ENCODE measurements around the gene EXOC4.

The EXOC4 gene

DNA sequence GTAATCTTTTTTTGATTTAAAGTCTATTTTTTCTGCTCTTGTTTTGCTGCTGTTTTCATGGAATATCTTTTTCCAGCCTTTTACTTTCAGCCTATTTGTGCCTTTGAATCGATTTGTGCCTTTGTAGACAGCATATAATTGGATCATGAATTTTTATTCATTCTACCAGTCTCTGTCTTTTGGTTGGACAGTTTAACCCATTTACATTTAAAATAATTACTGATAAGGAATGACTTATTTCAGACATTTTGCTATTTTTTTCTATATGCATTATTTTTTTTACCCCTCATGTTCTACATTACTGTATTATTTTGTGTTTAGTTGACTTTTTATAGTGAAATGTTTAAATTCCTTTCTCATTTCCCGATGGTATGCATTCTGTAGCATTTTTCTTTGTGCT is 99.6 kb downstream of the EXOC4 start:
- Histone ChIP-seq H3K27me3 (ENCODE audit: insufficient read depth, insufficient read length) (no peaks in the 10 kb centered on the region), H3K9ac (ENCODE audit: insufficient read length, low read depth) (no peak overlapping the region), H3K9me3 (ENCODE audit: insufficient read depth, low read length) (peaks cover 13% of the 10 kb centered on the region; the same call in 1 of the 2 replicates), H3K4me1 (ENCODE audit: insufficient read depth, insufficient read length) (peaks cover 3% of the 10 kb centered on the region), H3K4me3 (ENCODE audit: insufficient read length, low read depth) (no peak overlapping the region), H3K36me3 (ENCODE audit: insufficient read depth, insufficient read length, low read length) (no peaks in the 10 kb centered on the region)
- no peak for DNase-seq (ENCODE audit: low read depth, low spot score)
- TF ChIP-seq SUZ12 (IDR thresholded peaks at IDR 0.05; ENCODE audit: extremely low read depth, insufficient read depth, insufficient read length) (no peak), YY1 (IDR thresholded peaks at IDR 0.05; ENCODE audit: insufficient read depth, insufficient read length) (no peak), ZNF274 (IDR thresholded peaks at IDR 0.05; ENCODE audit: low read depth, low read length) (no peak)

DNA sequence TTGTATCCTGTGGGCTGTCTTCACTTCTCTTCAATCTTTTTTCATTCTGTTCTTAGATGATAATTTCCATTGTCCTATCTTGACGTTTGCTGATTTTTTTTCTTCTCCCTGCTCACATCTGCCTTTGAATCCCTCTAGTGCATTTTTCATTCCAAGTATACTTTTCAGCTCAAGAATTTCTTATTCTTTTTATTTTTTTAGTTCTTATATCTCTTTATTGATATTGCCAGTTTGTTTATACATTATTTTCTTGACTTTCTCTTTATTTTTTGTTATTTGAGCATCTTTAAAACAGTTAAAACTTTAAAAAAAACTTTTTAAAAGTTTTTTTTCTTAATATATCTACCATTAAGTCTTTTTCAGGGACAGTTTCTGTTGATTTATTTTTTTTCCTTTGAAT is 100.9 kb downstream of the EXOC4 start:
- H3K27me3 ChIP-seq (ENCODE audit: insufficient read depth, insufficient read length) = no peaks in the 10 kb centered on the region
- DNase-seq (ENCODE audit: low read depth, low spot score) = no peak
- peaks cover 3% of the 10 kb centered on the region for H3K4me1 ChIP-seq (ENCODE audit: insufficient read depth, insufficient read length)
- H3K4me3 ChIP-seq (ENCODE audit: insufficient read length, low read depth) = no peak overlapping the region
- H3K36me3 ChIP-seq (ENCODE audit: insufficient read depth, insufficient read length, low read length) = no peaks in the 10 kb centered on the region
- no peak for TF ChIP-seq ZNF274 (IDR thresholded peaks at IDR 0.05; ENCODE audit: low read depth, low read length)
- no peak for TF ChIP-seq SUZ12 (IDR thresholded peaks at IDR 0.05; ENCODE audit: extremely low read depth, insufficient read depth, insufficient read length)
- TF ChIP-seq YY1 (IDR thresholded peaks at IDR 0.05; ENCODE audit: insufficient read depth, insufficient read length) = no peak
- no peak overlapping the region for H3K9ac ChIP-seq (ENCODE audit: insufficient read length, low read depth)
- peaks cover 13% of the 10 kb centered on the region; the same call in 1 of the 2 replicates for H3K9me3 ChIP-seq (ENCODE audit: insufficient read depth, low read length)

DNA sequence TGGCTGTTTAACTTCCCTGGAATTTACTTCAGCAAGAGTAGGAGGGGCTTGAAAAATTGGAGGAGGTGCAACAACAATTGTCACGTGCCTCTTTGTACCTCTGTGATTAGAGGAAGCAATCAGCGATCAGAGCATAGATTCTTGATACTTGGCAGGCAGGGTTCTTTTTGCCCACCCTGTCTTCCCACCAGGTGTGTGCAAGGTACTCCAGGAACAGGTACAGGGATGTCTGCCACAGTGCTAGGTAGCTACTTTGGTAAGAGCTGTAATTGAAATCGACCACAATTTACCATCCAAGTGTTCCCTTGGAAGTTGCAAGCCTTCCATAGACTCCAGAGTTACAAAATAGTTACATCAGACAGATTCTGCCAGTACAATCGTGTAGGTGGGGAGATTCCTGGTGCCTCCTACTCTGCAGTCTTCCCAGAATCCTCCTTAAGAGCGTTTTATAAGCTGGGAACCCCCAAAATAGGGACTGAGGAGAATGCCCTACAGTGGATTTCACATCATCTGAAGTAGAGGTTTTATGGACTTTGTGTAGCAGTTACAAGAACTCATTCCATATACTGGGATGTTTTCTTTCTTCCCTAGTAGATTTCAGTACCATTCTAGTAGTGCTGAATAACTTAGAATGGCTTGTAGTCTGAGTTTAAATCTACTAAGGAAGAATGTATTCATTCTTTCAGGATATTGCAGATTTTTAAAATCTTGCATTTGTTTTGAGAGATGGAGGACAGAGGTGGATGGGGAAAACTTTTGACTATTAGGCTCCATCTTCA is 101.9 kb downstream of the EXOC4 start:
- Histone ChIP-seq H3K4me1 (ENCODE audit: insufficient read depth, insufficient read length) (peaks cover 3% of the 10 kb centered on the region), H3K36me3 (ENCODE audit: insufficient read depth, insufficient read length, low read length) (no peaks in the 10 kb centered on the region), H3K27me3 (ENCODE audit: insufficient read depth, insufficient read length) (no peaks in the 10 kb centered on the region), H3K9ac (ENCODE audit: insufficient read length, low read depth) (no peak overlapping the region), H3K9me3 (ENCODE audit: insufficient read depth, low read length) (peaks cover 13% of the 10 kb centered on the region; the same call in 1 of the 2 replicates), H3K4me3 (ENCODE audit: insufficient read length, low read depth) (no peak overlapping the region)
- no peak for DNase-seq (ENCODE audit: low read depth, low spot score)
- TF ChIP-seq YY1 (IDR thresholded peaks at IDR 0.05; ENCODE audit: insufficient read depth, insufficient read length) = no peak
- no peak for TF ChIP-seq ZNF274 (IDR thresholded peaks at IDR 0.05; ENCODE audit: low read depth, low read length)
- TF ChIP-seq SUZ12 (IDR thresholded peaks at IDR 0.05; ENCODE audit: extremely low read depth, insufficient read depth, insufficient read length) = no peak

DNA sequence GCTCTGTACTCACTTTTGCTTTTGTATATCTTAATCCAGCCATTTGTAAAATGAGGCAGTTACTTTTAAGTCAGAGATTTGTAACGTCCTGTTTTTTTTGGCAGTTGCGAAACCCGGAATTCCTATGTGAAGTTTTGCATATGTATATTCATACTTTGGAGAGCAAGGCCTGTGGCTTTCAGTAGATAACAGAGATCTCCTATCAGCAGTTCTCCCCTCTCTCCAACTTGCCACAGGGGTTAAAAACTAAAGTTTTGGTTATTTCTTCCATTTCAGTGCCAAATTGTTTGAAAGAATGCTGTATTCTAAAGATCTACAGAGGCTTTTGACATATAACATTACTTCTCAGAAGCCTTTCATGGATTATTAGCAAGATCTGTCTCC is 102.4 kb downstream of the EXOC4 start:
- Histone ChIP-seq H3K4me1 (ENCODE audit: insufficient read depth, insufficient read length) (peaks cover 3% of the 10 kb centered on the region), H3K9ac (ENCODE audit: insufficient read length, low read depth) (no peak overlapping the region), H3K4me3 (ENCODE audit: insufficient read length, low read depth) (no peak overlapping the region), H3K36me3 (ENCODE audit: insufficient read depth, insufficient read length, low read length) (no peaks in the 10 kb centered on the region), H3K27me3 (ENCODE audit: insufficient read depth, insufficient read length) (no peaks in the 10 kb centered on the region), H3K9me3 (ENCODE audit: insufficient read depth, low read length) (peaks cover 13% of the 10 kb centered on the region; the same call in 1 of the 2 replicates)
- TF ChIP-seq ZNF274 (IDR thresholded peaks at IDR 0.05; ENCODE audit: low read depth, low read length) = no peak
- no peak for TF ChIP-seq YY1 (IDR thresholded peaks at IDR 0.05; ENCODE audit: insufficient read depth, insufficient read length)
- TF ChIP-seq SUZ12 (IDR thresholded peaks at IDR 0.05; ENCODE audit: extremely low read depth, insufficient read depth, insufficient read length) = no peak
- DNase-seq (ENCODE audit: low read depth, low spot score) = no peak

DNA sequence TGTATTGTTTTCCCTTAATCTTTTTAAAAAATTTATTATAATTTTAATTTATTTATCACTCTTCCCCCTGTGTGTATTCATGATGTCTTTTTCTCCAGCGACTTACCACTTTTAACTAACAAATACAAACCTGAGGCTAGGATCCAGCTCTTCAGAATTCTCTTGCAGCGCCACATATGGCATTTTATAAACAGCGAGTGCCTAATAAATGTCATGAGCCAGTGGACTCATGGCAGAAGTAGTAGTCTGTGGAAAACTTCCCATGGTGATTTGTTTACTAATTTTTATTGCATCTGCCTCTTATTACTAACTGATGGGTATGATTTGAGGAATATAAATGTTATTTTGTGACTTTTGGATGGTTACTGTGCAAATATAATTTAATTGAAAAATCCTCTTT is 102.9 kb downstream of the EXOC4 start:
- H3K9ac ChIP-seq (ENCODE audit: insufficient read length, low read depth) = no peak overlapping the region
- DNase-seq (ENCODE audit: low read depth, low spot score) = no peak
- no peaks in the 10 kb centered on the region for H3K36me3 ChIP-seq (ENCODE audit: insufficient read depth, insufficient read length, low read length)
- H3K4me1 ChIP-seq (ENCODE audit: insufficient read depth, insufficient read length) = peaks cover 3% of the 10 kb centered on the region
- no peak overlapping the region for H3K4me3 ChIP-seq (ENCODE audit: insufficient read length, low read depth)
- H3K27me3 ChIP-seq (ENCODE audit: insufficient read depth, insufficient read length) = no peaks in the 10 kb centered on the region
- TF ChIP-seq YY1 (IDR thresholded peaks at IDR 0.05; ENCODE audit: insufficient read depth, insufficient read length) (no peak), ZNF274 (IDR thresholded peaks at IDR 0.05; ENCODE audit: low read depth, low read length) (no peak), SUZ12 (IDR thresholded peaks at IDR 0.05; ENCODE audit: extremely low read depth, insufficient read depth, insufficient read length) (no peak)
- peaks cover 13% of the 10 kb centered on the region; the same call in 1 of the 2 replicates for H3K9me3 ChIP-seq (ENCODE audit: insufficient read depth, low read length)

DNA sequence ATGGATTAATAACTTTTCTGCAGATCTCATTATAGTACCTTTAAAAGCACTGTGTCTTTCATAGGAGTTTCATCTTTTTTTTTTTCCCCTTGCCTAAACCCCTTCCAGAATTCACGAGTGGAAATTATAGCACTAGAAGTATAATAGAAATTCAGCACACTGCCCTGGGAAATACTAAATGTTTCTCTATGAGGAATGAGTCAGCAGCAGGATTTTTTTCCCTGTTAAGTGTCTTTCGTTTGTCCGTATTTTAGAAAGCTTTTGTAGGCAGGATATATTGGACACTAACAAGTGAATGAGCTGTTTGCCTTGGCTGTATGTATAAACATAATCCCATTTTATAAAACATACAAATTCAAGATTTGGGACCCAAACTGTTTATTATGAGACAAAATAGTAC is 105.8 kb downstream of the EXOC4 start:
- no peak overlapping the region for H3K9ac ChIP-seq (ENCODE audit: insufficient read length, low read depth)
- DNase-seq (ENCODE audit: low read depth, low spot score) = no peak
- no peaks in the 10 kb centered on the region for H3K36me3 ChIP-seq (ENCODE audit: insufficient read depth, insufficient read length, low read length)
- peaks cover 3% of the 10 kb centered on the region for H3K4me1 ChIP-seq (ENCODE audit: insufficient read depth, insufficient read length)
- H3K9me3 ChIP-seq (ENCODE audit: insufficient read depth, low read length) = no peaks in the 10 kb centered on the region
- TF ChIP-seq YY1 (IDR thresholded peaks at IDR 0.05; ENCODE audit: insufficient read depth, insufficient read length) (no peak), SUZ12 (IDR thresholded peaks at IDR 0.05; ENCODE audit: extremely low read depth, insufficient read depth, insufficient read length) (no peak)
- no peaks in the 10 kb centered on the region for H3K27me3 ChIP-seq (ENCODE audit: insufficient read depth, insufficient read length)
- no peak overlapping the region for H3K4me3 ChIP-seq (ENCODE audit: insufficient read length, low read depth)

GRCh38 chr7:133359449-133359848 is 106.6 kb downstream of the EXOC4 start:
- Histone ChIP-seq H3K27me3 (ENCODE audit: insufficient read depth, insufficient read length) (no peaks in the 10 kb centered on the region), H3K4me3 (ENCODE audit: insufficient read length, low read depth) (no peak overlapping the region), H3K9me3 (ENCODE audit: insufficient read depth, low read length) (no peaks in the 10 kb centered on the region), H3K4me1 (ENCODE audit: insufficient read depth, insufficient read length) (peaks cover 3% of the 10 kb centered on the region), H3K9ac (ENCODE audit: insufficient read length, low read depth) (no peak overlapping the region), H3K36me3 (ENCODE audit: insufficient read depth, insufficient read length, low read length) (no peaks in the 10 kb centered on the region)
- no peak for DNase-seq (ENCODE audit: low read depth, low spot score)
- TF ChIP-seq SUZ12 (IDR thresholded peaks at IDR 0.05; ENCODE audit: extremely low read depth, insufficient read depth, insufficient read length) (no peak), ZNF274 (IDR thresholded peaks at IDR 0.05; ENCODE audit: low read depth, low read length) (no peak), YY1 (IDR thresholded peaks at IDR 0.05; ENCODE audit: insufficient read depth, insufficient read length) (no peak)

Data from NT2/D1 (cell line).